NCI-H2081 treated with DMSO at 0.1 percent for 48 hours (cell line): ENCODE measurements around the gene EPB41L2.

Experiments
- DNase-seq: peaks from one replicate; lab custom pipeline; 2025; lab: John Stamatoyannopoulos, UW

EPB41L2 gene

DNA sequence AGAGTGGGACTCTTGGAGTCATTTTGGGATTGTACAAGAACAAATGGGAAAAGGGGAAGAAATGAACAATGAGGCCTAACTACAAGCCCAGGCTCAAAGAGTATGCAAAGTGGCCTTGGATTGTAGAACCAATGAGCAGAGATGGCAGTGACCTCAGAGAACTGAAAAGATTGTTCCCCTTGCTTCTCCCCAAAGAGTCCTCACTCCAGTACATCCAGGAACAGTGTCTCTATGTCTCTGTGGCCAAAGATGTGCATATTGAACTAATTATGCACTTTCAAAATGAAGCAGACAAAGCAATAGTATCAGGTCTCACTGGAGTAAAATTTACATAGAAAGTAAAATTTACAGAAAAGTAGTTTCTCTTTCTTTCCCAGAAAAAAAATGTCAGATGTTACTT, 154.9 kb downstream of the EPB41L2 start:
- DNase-seq, result no peak

DNA sequence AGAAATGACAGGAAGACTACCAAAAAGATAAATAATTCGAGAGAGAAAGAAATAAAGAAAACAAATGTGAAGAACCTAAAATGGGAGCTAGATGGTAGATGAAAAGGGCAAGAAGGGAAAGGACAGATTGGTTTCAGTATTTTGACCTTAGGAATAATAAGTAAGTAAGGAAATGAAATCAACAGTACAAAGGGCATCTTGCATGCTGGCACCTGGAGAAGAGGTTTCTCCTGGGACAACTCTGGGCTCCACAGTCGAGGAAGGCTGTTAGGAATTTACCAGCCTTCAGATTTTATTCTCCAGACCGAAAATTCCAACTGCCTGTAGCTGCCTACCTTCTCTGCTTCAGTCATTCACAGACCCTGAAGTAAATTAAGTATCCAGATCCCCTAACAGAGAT, 155.4 kb downstream of the EPB41L2 start:
- DNase-seq, result no peak

DNA sequence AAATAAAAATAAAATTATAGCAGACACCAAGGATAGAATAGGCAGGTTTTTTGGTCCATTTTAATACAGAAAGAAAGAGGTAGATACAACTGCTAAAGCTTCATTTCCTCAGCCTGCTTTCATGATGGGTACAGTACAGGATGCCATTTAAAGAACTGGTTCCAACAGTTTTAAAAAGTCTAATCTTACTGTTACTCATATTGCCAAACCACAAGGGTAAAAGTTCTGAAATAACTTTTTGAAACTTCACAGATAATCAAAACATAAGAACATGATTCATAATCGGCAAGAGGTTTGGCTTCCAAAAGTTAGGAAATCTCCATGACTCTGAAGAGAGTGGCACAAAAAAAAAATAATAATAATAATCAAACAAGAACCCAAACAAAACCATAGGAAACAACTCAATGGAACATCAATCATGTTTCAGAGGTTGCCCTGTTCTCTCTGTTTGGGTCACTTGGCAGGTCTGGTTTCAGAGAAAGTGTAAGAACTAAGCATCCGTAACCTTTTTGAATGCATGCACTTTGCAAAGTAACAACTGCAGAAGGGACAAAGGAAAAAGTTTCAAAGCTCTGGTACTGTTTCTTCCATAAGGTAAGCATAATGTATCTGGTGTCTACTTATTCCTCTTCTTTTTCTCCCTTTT, 156.2 kb downstream of the EPB41L2 start:
- DNase-seq, result no peak

DNA sequence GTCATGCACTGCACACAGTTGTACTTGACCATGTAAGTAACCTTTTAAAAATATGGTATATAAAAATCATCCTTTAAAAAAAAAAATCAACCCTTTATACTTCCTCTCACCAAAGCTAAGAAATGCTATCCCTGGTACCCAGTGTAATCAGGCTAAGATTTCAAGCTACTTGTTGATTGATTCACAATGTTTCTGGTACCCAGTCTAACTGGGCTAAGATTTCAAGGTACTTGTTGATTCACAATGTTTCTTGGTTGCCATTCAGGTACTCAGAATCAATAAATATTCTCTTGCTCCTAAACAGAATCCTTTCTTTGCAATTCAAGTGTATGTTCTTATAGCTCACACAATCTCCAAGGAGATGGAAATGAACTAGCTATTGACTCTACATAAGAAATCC, 159.4 kb downstream of the EPB41L2 start:
- DNase-seq, result no peak

DNA sequence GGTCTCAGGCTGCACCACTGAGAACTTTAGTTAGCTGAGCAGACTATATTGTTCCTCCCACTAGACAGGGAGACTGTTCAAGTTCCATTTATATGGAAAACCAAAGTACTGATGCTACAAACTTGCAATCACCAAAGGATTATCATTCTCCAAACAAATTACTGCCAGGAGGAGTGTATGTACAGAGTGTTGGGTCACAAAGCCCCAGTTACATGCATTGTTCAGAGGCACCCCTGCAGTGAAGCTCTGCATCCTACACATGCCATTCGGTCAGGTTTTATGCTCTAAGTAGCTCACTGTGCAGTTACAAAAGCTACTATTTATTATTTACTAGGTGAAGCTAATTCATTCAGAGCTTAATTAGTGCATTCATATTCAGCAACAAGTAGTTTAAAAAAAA, 160.0 kb downstream of the EPB41L2 start:
- no peak for DNase-seq

DNA sequence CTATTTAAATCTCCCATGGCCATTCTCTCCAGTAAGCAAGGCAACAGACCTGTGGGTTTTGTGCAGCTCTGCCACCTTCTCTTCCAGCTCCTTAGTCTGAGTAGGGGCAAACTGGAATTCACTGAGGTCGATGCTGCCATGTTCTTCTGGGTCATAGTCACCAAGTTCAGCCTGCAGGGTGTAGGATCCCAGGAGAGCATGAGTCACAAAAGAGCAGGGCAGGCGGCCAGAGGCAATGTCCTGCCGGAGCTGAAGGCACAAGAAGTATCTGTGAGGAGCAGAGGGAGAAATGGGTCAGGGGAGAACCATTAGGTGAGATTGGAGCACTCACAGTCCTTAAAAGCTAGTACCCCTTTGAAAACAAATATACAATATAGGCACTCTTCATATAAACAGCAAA, 162.1 kb downstream of the EPB41L2 start:
- no peak for DNase-seq

DNA sequence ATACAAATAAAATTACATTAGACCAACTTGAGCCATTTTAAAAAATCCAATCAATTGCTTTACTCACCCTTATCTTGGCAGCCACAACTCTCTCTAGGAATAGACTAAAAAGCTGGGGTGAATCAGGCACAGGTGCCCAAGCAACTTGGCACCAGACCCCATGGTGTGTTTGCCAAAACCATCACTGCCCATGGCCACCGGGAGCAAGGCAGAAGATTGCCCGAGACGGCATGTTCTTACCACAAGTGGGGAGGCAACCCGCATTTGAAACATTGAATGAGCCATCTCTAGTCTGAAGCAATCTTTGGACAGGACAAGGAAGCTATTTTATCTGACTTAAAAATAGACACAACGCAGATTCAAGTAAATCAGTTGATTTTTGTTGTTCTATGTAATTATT, 166.8 kb downstream of the EPB41L2 start:
- DNase-seq, result no peak

DNA sequence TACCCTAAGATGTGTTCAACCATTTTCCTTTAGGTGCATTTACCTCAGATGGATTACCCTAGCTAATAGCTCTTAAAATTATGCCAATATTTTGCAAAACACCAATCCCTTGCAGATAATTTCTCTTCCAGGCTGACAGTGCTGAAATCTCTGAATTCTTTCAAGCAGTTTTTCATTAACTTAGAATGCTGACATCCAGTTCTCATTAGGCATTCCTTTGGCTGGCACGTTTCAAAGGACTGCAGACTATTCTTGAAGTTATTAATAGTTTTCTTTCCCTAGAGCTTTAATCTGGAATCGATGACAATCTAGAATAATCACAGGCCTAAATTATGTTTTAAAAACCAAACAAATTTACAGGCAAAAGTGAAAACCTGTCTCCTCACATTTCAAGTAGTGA, 167.5 kb downstream of the EPB41L2 start:
- no peak for DNase-seq

DNA sequence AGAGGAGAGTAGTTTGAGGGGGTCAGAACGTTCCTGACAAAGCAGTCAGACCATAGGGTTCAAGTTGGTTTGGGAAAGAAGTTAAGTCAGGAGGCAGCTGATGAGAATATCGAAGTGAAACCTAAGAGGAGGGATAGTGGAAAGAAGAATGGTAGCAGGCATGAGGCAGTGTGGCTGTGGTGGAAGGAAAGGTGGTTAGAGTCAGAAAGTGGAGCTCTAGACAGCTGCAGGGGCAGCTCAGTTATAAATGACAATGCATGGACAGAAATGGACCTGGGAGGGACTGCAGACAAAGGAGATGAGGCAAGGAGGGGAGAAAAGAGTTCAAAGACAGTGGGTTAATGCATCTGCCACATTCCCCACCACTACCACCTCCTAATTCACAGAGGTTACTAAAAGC, 169.3 kb downstream of the EPB41L2 start:
- no peak for DNase-seq

DNA sequence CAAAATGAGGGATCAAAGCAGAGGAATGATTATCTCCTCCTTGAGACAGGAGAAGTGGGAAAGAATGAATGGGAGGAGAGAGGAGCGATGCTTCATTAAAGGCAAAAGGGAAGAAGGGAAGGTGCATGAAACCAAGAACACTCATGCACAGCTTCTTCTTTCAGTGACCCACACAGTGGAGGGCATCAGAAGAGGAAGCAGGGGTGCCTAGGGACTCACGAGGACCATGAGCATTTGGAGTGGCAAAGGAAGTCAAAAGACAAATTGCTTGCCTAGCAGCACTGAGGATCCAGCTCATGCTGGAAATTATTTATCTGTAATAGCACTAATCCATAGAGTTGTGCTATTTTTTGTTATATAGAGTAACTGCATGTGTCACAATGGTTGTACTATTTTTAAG, 169.8 kb downstream of the EPB41L2 start:
- no peak for DNase-seq

DNA sequence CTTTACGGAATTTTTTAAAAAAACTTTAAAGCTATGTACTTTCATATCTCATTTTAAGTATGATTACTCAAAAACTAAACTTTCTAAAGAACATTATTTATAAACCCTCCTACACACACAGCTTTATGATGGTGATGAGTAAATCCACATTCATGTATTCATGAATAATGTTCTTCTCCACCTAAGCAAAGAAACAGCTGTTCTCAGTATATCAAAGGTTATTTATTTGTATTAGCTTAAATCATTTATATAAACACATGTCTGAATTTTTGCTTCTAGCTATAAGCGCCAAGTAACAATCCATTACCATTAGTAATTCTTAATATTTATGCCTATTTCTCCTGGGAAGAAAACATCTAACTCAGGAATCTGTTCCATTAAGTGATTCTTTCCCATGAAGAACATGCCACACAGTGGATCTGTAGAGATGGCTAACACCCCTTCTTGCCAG, 172.5 kb downstream of the EPB41L2 start:
- no peak for DNase-seq

DNA sequence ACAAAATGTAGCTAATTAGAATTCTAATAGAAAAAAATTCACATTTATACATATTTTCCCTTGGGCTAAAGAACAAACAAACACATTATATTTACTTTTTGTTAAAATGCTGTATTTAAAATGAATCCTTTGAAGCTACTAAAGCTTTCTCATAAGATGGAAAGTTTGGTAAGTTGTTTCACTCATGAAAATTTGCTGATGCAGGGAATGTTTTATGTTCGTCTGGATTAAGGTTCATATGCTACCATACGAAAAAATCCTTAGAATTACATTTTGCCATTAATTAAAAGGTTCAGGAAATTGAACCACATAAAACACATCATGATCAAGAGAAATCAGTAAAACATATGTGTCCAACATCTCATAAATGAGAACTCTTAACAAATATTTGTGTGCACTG, 173.6 kb downstream of the EPB41L2 start:
- no peak for DNase-seq

DNA sequence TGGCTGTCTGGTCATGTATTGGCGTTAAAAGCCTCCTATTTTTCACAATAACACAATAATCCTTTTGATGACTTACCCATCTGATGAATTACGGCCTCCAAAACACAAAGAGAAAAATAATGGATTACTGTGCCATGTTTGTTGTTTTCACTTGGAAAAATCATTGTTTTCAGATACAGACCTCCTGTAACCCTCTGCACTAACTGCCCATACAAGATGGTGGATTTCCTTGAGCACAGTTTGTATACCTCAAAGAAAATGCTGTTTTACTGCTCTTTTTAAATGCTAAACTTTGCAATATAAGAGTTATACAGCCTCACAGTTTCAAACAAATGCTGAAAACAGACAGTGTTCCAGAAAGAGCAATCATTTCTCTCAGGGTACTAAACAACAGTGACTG, 174.8 kb downstream of the EPB41L2 start:
- no peak for DNase-seq

DNA sequence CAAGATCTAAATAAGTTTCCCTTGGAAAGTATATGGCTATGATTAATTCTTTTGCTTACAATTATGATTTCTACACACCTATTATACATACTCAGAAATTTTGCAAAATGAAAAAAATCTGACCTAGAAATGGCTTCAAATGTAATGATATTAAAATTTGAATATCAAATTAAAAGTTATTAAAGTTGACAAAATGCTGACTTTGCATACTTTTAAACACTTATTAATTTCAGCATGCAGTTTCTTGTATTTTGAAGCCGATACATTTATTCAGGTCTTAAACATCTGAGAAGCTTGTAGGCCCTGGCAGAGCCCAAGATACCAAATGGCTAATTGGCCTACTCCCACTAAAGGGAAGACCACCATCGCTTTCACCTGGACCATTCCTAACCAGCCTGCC, 176.1 kb downstream of the EPB41L2 start:
- no peak for DNase-seq

DNA sequence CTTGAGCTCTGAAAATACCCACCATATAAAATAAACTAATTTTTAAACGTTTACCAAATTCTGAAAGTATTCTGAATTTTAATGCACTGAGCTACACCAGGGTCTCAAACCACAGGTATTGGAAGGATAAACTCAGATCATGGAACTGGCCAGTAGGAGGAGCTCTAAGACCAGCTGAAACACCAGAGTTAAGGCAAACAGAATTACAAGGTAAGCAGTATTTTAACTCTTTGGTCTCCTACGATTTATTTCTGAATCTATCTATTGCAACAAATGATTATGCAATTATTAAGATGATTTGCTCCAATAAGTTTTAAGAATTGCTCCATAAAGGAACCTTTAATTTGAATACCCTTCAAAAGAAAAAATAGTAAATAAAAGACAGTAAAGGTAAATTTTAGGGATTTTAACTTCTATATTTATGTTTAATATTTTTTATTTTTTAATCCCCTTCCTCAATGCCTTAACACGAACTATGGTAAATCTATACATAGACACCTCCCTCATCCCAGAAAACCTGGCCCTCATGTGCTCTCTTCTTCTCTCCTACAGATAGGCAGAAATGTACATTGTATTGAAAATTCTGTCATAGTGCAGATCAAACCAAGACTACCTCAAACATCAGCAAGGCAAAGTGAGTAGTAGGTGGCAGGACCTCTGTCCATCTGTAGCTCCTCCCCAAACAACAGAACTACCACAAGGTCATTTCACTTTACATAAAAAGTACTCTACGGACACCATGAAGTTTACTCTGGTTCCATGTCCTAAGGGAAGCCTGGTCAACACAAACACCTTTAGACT, 177.5 kb downstream of the EPB41L2 start:
- peak; percentile 32 for DNase-seq

DNA sequence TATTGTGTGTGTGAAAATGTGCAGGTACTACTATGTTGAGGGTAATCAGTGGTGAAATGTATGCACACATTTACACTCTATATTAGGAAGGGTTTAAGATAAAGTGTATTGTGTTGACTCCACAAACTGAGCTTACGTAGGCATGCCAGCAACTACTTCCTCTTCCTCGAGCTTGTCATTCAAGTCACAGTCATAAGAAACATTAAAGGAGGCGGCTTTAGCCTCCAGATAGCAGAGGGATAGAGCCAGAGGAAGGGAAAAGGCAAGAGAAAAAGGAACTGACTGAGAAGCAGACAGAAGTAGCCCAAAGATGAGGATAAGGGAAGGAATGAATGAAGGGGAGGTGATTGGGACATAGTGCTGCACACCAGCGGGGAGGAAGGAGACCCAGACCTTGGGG, 180.7 kb downstream of the EPB41L2 start:
- DNase-seq, result no peak

DNA sequence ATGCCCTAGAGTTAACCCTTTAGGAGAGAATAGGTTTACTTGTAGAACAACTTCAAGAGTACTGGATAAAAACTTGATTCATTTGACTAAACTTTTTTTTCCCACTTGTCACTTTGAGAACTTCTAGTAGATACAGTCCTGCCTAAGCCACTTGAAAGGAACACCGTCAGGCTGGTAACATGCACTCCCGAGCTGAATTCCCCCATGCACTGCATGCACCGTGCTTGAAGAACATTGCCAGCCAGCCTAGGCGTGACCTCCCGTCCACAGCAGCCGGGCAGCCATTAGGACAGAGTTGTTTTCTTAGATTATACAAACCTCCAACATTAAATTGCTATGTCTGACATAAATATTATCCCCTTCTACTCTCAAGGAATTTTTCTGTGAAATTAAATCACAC, 183.2 kb downstream of the EPB41L2 start:
- DNase-seq, result no peak

DNA sequence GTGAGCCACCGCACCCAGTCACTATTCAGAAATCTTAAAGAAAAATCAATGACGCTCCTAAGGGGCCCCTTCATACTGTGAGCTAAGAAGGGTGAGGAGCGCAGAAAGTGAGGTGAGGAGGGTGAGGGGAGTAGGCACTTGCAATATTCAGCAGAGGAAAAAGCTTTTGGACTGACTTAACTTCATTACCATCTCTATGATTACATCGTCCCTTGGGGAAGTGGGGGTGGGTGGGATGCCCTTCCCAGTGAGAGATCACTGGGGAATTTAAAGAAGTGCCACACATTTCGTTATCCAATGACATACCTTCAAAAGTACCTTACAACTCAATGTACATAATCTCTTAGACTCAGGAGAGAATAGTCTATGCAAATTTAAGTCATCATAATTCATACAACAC, 189.3 kb downstream of the EPB41L2 start:
- no peak for DNase-seq

DNA sequence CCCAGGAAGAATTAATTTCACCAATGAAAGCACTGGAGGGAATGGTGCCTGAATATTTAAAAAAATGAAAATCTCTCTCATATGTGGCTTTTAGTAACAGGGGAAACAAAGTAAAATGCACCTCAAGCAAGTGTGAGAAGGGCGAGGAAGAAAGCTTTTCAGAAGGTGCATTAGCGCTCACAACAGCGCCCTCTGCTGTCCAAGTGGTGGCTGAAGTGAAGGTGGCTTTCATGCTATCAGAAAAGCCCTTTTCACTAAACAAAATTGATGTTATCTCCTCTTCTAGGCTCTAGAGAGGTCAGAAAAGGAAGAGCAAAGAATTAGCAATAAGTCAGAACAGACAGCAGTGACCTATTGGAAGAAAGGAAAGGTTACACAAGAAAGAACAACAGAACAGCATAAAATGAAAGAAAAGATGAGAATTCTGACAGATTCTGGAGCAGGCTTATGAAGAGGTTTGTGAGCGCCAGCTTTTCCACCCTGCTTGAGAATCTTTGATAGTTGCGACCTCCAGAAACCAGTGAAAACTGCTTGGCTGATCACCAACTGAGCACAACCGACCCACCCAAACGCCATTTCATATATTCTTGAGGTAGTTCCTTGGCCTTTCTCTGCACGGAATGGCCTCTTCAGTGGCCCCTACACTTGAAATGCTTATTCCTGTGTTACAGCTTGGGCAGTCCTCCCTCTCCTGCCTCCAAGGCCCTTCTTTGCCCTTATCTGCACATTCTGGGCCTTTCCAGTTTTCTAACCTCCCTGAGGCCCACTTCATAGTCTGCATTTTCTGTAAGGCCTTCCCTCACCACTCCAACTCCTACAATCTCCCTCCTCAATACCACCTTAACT, 190.6 kb downstream of the EPB41L2 start:
- DNase-seq, result no peak

DNA sequence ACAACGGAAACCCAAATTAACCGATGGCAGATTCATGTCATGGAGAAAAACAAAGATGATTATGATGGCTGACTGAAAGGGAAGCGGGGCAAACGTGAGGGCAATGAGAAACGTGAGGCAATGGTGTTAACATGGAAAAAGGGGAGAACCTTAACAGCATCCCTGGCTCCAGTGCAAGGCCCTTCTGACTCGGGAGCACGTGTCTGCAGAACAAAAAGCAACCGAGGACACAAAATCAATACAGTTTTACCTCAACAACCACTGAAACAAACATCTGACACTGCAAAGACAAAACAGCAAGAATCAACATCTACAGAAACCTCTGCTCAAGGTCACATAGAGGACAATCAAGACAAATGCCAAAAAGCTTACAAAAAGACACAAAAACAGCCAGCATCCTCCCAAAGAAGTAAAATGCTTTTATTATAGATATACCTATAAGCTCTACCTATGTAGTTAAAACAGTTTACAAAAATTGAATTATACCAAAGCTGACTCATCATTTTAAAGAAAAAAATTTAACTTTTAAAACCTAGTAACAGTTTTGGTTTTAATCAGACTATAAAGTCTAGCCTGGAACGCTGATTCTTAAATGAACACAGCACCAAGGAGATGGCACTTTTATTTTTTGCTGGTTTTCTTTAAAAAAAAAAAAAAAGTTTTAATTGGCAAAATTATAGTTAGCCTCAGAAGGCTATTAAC, 192.7 kb downstream of the EPB41L2 start:
- no peak for DNase-seq

DNA sequence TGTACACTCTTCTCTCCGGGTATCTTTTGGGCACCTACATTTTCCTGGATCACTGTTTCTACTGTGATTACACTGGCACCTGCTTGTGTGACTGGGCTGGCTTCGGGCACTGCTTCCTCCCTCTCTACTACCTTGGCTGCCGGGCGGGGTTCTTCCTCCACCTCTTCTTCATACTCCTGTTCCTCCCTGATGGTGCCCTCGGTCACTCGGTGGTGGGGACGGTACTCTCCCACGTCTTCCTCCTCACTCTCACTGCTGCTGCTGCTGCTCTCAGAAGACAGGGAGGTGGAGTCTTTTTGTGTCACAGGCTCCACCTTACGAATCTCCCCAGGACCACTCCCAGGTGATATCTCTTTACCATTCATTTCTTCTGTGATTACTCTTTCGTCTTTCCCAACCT, 193.4 kb downstream of the EPB41L2 start:
- no peak for DNase-seq

DNA sequence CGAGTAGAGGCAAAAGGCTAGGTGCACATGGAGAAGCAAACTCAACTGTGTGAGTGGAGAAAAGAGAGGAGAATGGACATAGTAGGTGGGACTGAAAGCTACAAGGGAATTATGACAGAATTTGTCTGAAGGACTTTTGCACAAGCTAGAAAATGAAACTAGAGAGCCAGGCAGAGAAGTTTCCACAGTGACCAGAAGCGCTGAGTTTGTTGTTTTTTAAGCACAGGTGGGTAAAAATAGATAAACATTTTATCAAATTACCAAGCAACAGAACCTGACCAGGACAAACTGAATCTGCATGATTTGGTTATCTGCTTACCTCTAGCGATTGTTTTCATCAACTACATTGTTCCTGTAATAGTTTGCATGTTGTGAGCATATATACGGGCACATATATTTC, 197.3 kb downstream of the EPB41L2 start:
- DNase-seq, result no peak
